ENCODE measurements around the gene KHDRBS1. TPM values are rescaled to one million over a fixed set of nuclear protein-coding genes. Genes with fewer than 3 reads are reported as not detected.
A peak's percentile ranks its signal among the peaks of the same experiment; 100 is the strongest.

Gene KHDRBS1
- total and polyA plus RNA-seq, 2 of the 13 experiments (the other 11 are each of a cell fraction or from before 2014, with no cell fraction given), result 25.1 to 39.0 TPM

DNA sequence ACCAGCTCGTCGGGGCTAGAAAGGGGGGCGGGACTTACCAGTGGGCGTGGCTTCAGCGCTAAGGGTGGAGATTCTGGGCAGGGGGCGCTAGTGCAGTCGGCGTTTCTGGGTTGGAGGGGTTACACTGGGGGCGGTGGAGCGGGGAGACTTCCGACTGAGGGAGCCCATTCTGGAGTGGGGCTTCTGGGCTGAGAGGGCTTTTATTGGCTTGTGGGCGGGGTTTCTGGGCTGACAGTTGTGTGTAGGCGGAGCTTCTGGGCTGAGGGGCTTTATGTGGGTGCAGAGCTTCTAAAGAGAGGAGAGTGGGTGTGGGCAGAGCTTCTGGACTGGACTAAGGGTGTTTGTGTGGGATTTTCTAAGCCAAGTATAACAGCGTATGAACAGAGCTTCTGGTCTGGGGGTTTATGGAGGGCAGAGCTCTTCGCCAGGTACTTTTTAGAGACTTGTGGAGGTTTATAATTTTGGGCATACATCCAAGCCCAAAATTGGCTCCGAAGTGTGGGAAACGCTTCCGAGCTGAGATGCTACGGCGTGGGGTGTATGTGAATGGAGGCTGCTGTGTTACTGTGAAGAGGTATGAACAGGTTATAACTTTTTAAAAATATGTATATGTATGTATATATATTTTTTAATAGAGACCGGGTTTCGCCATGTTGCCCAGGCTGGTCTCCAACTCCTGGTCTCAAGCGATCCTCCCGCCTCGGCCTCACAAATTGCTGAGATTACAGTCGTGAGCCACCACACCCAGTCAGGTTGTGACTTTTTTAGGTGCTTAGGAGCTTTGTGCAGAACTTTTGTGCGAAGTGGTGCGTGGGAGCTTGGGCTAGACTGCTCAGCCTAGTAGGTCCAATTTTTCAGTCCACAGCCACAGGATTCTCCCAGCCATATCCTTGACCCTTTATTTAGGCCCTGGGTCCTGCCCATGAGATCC lies 59.9 kb downstream of the KHDRBS1 start (continued):
- TF ChIP-seq, protein P1, sequence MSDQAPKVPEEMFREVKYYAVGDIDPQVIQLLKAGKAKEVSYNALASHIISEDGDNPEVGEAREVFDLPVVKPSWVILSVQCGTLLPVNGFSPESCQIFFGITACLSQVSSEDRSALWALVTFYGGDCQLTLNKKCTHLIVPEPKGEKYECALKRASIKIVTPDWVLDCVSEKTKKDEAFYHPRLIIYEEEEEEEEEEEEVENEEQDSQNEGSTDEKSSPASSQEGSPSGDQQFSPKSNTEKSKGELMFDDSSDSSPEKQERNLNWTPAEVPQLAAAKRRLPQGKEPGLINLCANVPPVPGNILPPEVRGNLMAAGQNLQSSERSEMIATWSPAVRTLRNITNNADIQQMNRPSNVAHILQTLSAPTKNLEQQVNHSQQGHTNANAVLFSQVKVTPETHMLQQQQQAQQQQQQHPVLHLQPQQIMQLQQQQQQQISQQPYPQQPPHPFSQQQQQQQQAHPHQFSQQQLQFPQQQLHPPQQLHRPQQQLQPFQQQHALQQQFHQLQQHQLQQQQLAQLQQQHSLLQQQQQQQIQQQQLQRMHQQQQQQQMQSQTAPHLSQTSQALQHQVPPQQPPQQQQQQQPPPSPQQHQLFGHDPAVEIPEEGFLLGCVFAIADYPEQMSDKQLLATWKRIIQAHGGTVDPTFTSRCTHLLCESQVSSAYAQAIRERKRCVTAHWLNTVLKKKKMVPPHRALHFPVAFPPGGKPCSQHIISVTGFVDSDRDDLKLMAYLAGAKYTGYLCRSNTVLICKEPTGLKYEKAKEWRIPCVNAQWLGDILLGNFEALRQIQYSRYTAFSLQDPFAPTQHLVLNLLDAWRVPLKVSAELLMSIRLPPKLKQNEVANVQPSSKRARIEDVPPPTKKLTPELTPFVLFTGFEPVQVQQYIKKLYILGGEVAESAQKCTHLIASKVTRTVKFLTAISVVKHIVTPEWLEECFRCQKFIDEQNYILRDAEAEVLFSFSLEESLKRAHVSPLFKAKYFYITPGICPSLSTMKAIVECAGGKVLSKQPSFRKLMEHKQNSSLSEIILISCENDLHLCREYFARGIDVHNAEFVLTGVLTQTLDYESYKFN (CRISPR knock-in tag; conservative IDR thresholded peaks at IDR 0.05), result no peak
- TF ChIP-seq ZSCAN5A (CRISPR knock-in tag; IDR thresholded peaks at IDR 0.05; ENCODE audit: borderline replicate concordance) (no peak), ZFP37 (CRISPR knock-in tag; IDR thresholded peaks at IDR 0.05; ENCODE audit: borderline replicate concordance) (no peak), KLF11 (CRISPR knock-in tag; IDR thresholded peaks at IDR 0.05) (no peak), FOXA3 (CRISPR knock-in tag; IDR thresholded peaks at IDR 0.05) (no peak), CBX1 (IDR thresholded peaks at IDR 0.05; ENCODE audit: low read depth) (peak; percentile 5), ZNF572 (CRISPR knock-in tag; IDR thresholded peaks at IDR 0.05) (0 out of 2 replicates have a peak, but pooled peaks have one; percentile 26), ZNF563 (CRISPR knock-in tag; IDR thresholded peaks at IDR 0.05) (no peak), NR3C1 (CRISPR knock-in tag; IDR thresholded peaks at IDR 0.05) (no peak), FOXO1 (CRISPR knock-in tag; IDR thresholded peaks at IDR 0.05) (no peak), RBFOX2 (IDR thresholded peaks at IDR 0.05; ENCODE audit: low read depth, low read length) (no peak), RELA (CRISPR knock-in tag; IDR thresholded peaks at IDR 0.05) (no peak), CBX5 (CRISPR knock-in tag; IDR thresholded peaks at IDR 0.05; ENCODE audit: borderline replicate concordance) (no peak), ZFY (CRISPR knock-in tag; IDR thresholded peaks at IDR 0.05) (no peak), ATAD3A (CRISPR knock-in tag; IDR thresholded peaks at IDR 0.05) (no peak), ZNF281 (CRISPR knock-in tag; IDR thresholded peaks at IDR 0.05; ENCODE audit: borderline replicate concordance) (no peak), ZNF282 (IDR thresholded peaks at IDR 0.05; ENCODE audit: partially characterized antibody) (no peak), EP300 (IDR thresholded peaks at IDR 0.05; ENCODE audit: low read depth in 2 of 2, low read length in 2 of 2) (no peak), EP300 (CRISPR knock-in tag; IDR thresholded peaks at IDR 0.05; ENCODE audit: borderline replicate concordance) (no peak), MBD4 (IDR thresholded peaks at IDR 0.05; ENCODE audit: borderline replicate concordance, low read length) (no peak)
- TF ChIP-seq, protein P2, sequence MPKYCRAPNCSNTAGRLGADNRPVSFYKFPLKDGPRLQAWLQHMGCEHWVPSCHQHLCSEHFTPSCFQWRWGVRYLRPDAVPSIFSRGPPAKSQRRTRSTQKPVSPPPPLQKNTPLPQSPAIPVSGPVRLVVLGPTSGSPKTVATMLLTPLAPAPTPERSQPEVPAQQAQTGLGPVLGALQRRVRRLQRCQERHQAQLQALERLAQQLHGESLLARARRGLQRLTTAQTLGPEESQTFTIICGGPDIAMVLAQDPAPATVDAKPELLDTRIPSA (CRISPR knock-in tag; IDR thresholded peaks at IDR 0.05; ENCODE audit: borderline replicate concordance), result peak; percentile 38; the same call in 1 of the 2 replicates
